NOMO-1 (cell line): Measurements from ENCODE around the gene MAPK14.

Experiments used
- DNase-seq, 2 experiments: peaks; one replicate each; lab custom pipeline; 2025; ENCODE audit not compliant: unreplicated experiment in 2 of 2; lab: John Stamatoyannopoulos, UW

The MAPK14 gene

DNA sequence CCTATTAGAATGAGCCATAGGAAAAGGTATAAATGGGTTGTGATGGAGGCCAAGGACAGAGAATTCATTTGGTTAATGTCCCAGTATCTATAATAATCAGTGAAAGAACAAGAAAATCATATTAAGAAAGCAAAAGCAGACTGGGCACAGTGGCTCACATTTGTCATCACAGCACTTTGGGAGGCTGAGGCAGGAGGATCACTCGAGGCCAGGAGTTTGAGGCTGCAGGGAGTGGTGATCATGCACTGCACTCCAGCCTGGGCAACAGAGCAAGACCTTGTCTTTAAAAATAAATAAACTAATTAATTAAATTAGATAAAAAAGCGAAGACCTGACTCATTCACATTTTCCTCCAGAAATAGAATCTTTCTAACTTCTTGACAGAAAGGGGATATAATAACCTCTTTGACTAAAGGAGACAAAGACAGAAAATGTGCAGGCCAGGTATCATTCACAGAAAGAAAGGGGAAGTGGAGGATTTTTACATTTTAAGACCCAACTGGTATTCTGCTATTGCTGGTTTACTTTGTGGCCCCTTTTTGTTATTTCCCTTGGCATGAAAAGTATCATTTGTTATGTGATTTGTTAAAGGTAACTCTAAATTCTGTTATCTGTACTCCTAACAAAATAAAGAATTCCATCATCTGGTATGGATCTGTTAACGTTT lies 70.8 kb downstream of the MAPK14 start:
- no peak for DNase-seq

DNA sequence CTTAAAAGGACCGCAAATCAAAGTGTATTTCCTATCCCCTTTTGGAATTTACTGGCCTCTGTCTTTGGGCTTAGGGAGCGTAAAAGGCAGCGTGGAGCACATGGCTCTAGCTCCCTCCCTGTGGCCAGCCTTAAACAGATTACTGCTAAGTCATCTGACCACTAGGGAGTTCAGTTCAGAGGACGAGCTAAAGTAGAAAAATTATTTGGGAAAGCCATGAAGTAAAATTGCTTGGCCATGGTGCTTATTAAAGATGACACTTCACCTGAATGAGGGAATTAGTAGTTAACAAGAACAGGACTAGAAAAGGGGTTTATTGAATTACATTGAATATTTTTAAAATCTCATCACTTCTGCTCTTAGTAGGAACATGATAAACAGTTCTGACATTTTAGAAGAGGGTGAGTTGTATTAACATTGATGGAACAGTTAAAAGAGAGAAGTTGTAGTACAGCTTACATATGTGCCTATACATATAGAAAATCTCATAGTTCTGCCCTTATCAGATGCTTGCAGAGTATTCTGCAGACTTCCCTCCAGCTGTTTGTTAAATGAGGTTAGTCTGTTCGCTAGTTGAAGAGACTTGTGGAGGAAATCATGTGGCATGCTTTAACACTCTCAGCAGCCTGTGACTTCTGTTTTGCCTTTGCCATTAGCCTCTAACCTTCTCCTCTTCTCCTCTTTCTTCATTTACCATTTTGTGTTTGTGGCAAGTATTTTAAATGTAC lies 71.5 kb downstream of the MAPK14 start:
- DNase-seq = no peak

DNA sequence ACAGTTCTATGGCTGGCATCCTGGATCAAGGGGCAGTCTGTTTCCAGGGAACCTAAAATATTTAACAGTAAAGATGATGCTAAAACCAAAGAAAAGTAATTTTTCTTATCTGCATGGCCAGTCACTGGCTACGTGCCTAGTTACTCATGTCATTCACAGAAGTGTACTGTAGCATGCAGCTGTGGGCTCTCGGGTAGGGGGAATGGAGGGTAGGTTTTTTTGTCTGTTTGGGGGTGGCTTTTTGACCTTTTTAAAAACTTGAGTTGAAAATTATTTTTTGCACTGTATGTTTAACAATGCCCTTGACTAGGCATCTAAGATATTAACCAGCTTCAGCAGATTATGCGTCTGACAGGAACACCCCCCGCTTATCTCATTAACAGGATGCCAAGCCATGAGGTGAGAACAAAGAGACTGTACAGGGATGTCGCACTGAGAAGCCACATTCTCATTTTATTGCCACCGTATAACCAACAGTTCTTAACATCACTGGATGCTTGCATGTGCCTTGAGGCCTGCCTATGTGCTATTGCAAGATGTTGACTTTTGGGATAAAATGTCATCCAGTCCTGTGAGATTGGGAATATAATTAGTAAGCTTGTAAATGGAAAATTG lies 72.4 kb downstream of the MAPK14 start:
- no peak for DNase-seq

DNA sequence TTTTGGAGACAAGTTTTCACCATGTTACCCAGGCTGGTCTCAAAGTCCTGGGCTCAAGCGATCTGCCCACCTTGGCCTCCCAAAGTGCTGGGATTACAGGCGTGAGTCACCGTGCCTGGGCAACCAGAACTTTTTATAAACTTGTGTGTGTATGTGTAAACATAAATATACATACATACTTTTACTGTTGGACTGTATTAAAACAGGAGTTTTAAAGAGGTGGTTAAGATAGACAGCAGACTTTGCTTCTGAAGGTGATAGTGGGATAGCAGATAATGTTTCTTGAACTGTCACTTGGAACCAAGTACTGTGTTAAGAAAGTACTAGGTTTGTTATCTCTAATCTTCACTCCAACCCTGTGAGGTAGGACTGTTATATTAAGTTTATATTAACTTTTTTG lies 74.1 kb downstream of the MAPK14 start:
- no peak for DNase-seq

DNA sequence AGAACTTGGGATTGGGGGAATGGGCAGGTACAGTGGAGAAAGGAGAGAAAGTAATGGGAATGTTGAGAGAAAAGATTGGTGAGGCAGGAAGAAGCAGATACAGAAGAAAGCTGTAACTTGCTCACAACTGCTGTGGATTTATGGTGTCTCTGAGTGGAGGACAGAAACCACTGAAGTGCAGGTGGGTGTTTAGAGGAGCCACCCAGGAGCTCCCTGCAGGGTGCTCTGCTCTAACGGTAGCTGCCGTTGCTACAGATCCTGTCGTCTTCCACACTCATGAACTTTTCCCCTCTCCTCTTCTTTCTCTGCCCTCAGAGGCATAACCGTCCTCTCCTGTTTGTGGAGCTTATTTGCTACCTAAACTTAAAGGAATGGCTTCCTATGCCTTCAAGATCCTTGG lies 75.2 kb downstream of the MAPK14 start:
- no peak for DNase-seq

DNA sequence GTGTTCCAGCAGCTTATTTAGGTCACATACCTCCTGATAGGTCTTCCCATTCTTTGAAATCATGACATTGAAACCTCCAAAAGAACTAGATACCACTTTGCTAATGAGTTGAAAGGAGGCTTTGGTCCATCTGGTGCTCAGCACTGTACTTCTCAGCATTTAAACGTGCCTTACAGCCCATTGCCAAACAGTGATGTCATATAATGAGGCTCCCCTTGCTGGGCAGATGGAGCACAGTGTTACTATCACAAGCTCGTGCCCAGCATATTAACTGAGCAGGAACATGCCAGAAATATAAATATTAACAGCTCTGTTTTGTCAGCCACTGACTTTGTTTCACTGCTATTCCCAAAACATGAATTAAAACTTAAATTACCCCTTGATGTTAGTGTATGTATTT lies 77.2 kb downstream of the MAPK14 start:
- DNase-seq = no peak

DNA sequence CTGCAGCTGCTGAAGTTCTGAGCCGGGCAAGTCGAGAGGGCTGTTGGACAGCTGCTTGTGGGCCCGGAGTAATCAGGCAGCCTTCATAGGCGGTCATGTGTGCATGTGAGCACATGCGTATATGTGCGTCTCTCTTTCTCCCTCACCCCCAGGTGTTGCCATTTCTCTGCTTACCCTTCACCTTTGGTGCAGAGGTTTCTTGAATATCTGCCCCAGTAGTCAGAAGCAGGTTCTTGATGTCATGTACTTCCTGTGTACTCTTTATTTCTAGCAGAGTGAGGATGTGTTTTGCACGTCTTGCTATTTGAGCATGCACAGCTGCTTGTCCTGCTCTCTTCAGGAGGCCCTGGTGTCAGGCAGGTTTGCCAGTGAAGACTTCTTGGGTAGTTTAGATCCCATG lies 81.5 kb downstream of the MAPK14 start:
- DNase-seq = no peak

DNA sequence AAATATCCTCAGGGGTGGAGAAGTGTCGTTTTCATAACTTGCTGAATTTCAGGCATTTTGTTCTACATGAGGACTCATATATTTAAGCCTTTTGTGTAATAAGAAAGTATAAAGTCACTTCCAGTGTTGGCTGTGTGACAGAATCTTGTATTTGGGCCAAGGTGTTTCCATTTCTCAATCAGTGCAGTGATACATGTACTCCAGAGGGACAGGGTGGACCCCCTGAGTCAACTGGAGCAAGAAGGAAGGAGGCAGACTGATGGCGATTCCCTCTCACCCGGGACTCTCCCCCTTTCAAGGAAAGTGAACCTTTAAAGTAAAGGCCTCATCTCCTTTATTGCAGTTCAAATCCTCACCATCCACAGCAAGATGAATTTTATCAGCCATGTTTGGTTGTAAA lies 82.4 kb downstream of the MAPK14 start:
- no peak for DNase-seq

DNA sequence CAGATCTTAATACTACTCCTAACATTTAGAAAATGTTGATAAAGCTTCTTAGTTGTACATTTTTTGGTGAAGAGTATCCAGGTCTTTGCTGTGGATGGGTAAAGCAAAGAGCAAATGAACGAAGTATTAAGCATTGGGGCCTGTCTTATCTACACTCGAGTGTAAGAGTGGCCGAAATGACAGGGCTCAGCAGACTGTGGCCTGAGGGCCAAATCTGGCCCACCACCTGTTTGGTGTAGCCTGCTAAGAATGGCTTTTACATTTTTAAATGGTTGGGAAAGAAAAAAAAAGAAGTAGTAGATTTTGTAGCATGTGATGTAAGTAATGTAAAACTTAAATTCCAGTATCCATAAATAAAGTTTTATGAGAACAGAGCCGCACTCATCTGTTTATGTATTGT lies 83.3 kb downstream of the MAPK14 start:
- no peak for DNase-seq

DNA sequence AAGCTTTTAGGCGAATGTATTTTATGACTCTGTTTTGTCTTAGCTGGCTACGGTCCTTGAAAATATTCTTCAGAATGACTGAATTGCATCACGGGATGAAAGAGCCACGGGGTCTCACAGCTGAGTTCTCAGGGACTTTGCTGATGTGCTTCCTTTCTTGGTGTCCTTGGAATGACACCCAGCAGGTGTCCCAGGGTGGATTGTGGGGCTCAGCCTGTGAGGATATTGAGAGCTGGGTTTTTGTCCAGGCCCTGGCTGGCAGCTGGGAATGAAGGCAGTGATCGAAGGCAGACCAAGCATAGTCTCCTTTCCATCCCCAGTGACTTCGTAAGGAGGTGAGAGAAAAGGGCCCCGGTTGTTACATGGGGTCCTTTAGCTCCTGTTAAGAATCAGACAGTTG lies 83.9 kb downstream of the MAPK14 start:
- DNase-seq = no peak

DNA sequence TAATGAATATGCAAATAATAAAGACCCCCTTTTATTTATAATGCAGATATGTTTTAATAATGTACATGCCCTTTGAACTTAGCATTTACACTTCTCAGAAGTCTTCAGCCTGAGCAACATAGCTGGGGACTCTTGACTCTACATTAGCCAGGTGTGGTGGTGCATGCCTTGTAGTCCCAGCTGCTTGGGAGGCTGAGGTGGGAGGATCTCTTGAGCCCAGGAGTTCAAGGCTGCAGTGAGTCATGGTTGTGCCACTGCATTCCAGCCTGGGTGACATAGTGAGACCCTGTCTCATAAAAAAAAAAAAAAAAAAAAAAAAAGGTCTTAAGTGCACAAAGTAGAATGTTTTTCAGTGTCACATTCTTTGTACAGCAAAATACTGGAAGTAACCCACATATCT lies 85.4 kb downstream of the MAPK14 start:
- DNase-seq = no peak

DNA sequence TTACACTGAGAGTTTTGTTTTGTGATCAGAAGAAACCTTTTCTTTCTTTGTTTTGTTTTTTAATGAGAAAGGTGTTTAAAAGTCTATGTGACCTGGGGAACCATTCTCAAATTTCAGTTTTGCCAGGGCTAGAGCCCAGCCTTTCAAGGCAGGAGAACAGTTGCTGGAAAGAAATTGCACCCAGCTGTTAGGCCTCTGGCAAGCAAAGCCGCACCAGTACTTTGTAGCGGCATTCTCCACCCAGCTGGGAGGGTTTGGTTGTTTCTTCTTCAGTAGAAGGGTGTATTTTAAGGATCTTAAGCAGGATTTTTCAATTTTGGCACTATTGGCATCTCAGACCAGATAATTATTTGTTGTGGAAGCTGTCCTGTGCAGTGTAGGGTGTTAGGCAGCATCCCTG lies 86.1 kb downstream of the MAPK14 start:
- no peak for DNase-seq

DNA sequence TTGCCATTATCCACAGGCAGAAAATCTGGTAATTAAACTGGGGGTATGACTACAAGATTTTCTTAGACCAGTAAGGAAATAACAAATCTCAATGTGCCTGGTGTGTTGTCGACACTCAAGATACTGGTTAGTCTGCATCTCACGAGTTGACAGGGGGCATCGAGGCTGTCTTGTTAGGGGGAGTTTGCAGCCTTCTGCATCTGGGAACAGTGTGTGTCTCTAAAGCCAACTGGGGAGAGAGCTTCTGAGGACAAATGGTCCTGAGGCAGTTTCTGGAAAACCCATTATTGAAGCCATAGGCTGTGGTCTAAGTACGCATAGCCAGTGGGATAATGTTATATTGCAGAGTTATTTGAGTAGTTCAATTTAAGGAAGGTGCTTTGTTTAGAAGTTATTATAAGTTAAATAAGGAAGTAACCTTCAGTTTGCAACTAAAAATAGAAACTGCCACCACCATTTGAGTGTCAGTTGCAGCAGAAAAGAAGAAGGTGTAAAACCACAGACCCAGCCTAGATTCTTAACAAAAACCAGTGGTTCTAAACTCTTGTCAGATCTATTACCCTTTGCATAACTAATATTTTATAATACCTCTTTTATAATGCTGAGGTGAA lies 87.3 kb downstream of the MAPK14 start:
- DNase-seq = peak; percentile 46 to 93

DNA sequence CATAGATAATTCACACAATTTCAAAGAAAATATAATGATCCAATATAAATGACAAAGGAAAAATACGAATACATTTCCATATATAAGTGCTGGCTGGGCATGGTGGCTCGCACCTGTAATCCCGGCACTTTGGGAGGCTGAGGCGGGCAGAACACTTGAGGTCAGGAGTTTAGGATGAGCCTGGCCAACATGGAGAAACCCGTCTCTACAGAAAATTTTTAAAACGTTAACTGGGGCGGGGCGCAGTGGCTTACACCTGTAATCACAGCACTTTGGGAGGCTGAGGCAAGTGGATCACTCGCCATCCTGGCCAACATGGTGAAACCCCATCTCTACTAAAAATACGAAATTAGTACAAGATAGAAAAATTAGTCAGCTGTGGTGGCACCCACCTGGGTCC lies 87.8 kb downstream of the MAPK14 start:
- DNase-seq = no peak

DNA sequence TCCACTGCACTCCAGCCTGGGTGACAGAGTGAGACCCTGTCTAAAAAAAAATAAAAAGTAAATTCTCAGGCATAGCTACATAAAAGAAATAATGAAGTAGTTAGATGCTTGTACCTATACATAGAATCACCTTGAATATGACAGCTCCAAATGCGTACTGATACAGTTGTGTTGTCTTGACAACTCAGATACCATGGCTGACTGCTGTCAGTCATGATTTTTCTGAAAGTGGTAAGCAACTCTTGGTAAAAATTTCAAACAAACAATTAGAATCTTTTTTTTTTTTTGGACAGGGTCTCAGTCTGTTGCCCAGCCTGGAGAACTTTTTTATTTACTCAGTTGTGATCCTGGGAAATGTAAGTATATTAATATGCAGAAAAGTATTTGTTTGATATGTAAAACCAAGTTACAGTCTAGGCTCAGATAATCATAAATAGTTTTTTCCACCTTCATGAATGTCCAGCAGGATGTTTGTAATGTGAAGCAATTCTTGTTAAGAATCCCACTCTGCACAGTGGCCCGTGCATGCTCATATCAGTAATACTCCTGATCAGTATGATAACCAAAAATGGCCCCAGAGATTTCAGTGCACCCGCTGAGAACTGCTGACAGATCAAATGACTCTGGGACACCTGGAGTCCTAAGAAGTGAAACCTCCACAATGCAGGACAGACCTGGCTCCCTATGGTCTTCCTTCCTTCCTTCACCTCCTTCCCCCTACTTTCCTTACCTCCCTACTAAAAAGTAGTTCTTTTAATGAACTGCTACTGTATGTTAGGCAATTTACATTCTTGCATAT lies 88.7 kb downstream of the MAPK14 start:
- DNase-seq = no peak

DNA sequence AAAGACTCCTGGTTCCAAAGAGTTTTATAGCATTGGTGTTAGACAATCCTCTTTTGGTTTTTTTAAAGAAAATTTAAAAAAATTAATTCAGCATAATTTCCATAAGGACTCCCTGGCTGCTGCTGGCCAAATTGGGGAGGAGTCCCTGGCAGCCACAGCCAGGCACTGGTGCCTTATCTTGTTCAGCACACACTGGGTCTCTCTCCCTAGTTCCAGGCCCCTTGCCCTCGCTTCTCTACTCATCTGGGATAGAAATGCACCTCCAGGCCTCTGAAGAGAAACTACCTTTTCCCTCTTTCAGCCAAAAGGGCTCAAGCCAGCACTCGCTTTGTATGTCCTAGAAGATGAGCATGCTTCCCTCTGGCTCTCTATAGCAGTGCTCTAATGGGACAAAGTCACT lies 89.3 kb downstream of the MAPK14 start:
- no peak for DNase-seq

DNA sequence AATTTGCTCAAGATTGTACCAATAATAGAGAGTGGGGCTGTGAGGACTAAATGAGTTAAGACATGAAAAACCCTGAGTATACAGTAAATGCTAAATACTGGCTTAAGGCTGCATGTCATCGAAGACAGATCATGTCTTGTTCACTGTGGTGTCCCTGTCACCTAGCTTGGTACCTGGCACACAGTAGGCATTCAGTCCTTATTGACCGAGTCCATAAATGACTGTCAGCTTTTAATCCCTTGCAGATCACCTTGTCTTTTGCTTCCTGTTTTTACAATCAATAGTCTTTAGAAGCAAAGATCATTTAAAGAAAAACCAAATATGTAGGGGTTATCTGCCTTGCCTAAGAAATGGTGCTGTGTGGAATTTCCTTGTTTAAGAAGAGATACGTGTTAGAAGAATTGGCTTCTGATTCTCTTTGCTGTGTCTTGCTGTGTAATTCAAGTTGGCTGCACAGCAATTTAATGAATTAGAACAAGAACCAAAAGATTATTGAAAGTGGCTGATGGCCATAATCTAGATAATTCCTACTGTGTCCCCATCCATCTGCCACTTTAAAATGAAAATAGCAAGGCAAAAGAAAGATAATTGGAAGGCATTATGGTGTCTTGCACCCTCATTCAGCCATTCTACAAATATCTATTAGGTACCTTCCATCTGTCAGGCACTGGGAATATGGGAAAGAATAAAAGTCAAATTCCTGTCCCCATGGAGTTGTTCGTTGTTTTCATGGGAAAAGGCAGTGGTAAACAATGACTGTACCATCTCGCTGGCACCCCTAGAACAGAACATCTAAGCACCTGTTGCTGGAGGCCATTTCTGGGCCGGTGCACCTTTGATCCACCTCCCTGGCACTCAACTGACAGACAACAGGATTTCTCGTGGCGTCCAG lies 90.3 kb downstream of the MAPK14 start:
- DNase-seq = no peak

DNA sequence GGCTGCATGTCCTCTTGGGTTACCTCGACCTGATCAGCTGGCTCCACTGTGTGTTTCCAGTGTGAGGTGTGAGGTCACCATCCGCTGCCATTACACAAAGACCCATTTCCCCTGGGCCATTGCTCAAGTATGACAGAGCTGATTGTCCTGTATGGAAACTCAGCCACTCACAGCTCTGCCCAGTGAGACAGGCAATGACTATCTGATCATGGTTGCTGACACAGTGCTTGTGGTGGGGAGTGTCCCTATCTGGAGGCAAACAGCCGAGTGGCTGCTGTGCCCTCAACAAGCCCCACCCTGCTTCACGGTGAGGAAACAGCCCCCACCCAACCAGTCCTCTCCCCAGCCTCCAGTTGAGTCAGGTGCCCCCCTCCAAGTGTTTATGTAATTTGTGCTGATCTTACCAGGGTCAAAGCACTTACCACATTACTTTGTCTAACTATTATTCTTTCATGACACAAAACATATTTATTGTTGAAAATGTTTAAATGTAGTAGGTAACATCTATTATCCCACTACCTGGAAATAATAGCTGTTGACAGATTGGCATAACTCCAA lies 91.0 kb downstream of the MAPK14 start:
- DNase-seq = peak in 1 of 2 experiments; percentile 27

DNA sequence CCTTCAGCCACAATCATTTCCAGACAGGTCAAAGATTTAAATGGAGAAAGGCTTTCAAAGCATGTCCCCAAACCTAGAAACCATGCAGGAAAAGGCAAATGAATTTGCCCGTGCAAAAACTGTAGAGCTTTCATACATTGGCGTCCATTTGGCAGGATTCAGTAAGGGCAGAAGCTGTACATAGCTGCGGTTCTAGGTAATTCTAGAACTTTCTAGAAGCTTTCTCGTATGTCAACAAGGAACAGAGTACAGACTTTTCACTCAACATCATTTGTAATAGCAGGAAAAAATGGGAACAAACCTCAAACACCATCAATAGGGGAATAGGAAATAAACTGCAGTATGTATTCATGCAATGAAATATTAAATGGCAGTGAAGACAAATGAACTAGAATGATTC lies 91.6 kb downstream of the MAPK14 start:
- no peak for DNase-seq

DNA sequence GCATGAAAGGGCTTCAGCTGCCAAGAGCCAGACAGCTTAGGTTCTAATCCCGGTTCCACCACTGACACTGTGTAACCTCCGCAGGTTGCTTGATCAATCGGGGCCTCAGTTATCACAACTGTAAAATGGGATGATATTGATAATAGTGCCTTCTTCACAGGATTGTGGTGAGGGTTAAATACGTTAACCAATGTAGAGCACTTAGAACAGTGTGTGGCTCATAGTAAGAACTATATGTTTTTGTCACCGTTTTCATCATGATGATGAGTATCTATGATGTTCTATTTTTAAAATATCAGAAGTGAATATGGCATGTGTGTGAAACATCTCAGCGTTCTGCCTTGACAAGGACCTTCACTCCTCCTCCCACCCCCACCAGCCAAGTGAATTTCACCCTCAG lies 92.4 kb downstream of the MAPK14 start:
- DNase-seq = no peak
